H9 (cell line): ENCODE measurements around the gene ATG5. TPM values are rescaled to one million over a fixed set of nuclear protein-coding genes. Genes with fewer than 3 reads are reported as not detected.

Experiments used
- DNase-seq: peaks from one replicate; pipeline ENCODE4 v3.0.0-alpha.2; 2017
- H2AFZ ChIP-seq: one replicate; pipeline ENCODE4 v1.6.1; 2013; ENCODE audit warnings: mild to moderate bottlenecking, low read length, control low read depth, moderate library complexity
- H2AK5ac ChIP-seq: 2 replicates; pipeline ENCODE4 v1.6.1; 2013; ENCODE audit warnings: low read length, control low read depth, mixed read lengths; ENCODE audit not compliant: insufficient read length
- H2BK120ac ChIP-seq: one replicate; pipeline ENCODE4 v1.6.1; 2013; ENCODE audit warnings: low read depth, mild to moderate bottlenecking, low read length, control low read depth, inconsistent platforms; ENCODE audit not compliant: poor library complexity, severe bottlenecking
- H2BK12ac ChIP-seq: 2 replicates; pipeline ENCODE4 v1.6.1; 2013; ENCODE audit warnings: low read length, control low read depth, mixed read lengths, low read depth; ENCODE audit not compliant: insufficient read length
- H2BK15ac ChIP-seq: 2 replicates; pipeline ENCODE4 v1.6.1; 2013; ENCODE audit warnings: low read depth, low read length, control low read depth
- H2BK20ac ChIP-seq: one replicate; pipeline ENCODE4 v1.6.1; 2013; ENCODE audit warnings: low read depth, mild to moderate bottlenecking, low read length, control low read depth, inconsistent platforms; ENCODE audit not compliant: poor library complexity, severe bottlenecking
- H2BK5ac ChIP-seq: 2 replicates; pipeline ENCODE4 v1.6.1; 2013; ENCODE audit warnings: low read length, control low read depth, mixed read lengths; ENCODE audit not compliant: insufficient read length
- H3K14ac ChIP-seq: 2 replicates; pipeline ENCODE4 v1.6.1; 2013; ENCODE audit warnings: low read length, control low read depth; ENCODE audit not compliant: insufficient read depth
- H3K18ac ChIP-seq: 2 replicates; pipeline ENCODE4 v1.6.1; 2013; ENCODE audit warnings: low read depth, mild to moderate bottlenecking, mixed read lengths, low read length, control low read depth; ENCODE audit not compliant: insufficient read length
- H3K23ac ChIP-seq: 2 replicates; pipeline ENCODE4 v1.6.1; 2013; ENCODE audit warnings: low read length, control low read depth, mixed read lengths, low read depth; ENCODE audit not compliant: insufficient read length
- H3K23me2 ChIP-seq: 2 replicates; pipeline ENCODE4 v1.6.1; 2013; ENCODE audit warnings: low read depth, mild to moderate bottlenecking, mixed read lengths, low read length, control low read depth; ENCODE audit not compliant: insufficient read length, poor library complexity, severe bottlenecking
- H3K27ac ChIP-seq: 2 replicates; pipeline ENCODE4 v1.5.1; 2013; ENCODE audit warnings: low read length, control low read depth, mixed read lengths, low read depth; ENCODE audit not compliant: insufficient read length
- H3K27me3 ChIP-seq: 2 replicates; pipeline ENCODE4 v1.6.1; 2013; ENCODE audit warnings: low read length, control low read depth, inconsistent platforms; ENCODE audit not compliant: insufficient read depth
- H3K4ac ChIP-seq: 2 replicates; pipeline ENCODE4 v1.6.1; 2013; ENCODE audit warnings: low read depth, mild to moderate bottlenecking, control low read depth, inconsistent platforms, low read length, moderate library complexity
- H3K4me1 ChIP-seq: 2 replicates; pipeline ENCODE4 v1.6.1; 2013; ENCODE audit warnings: low read length, control low read depth, inconsistent platforms; ENCODE audit not compliant: insufficient read depth
- H3K4me2 ChIP-seq: 2 replicates; pipeline ENCODE4 v1.6.1; 2013; ENCODE audit warnings: low read length, control low read depth, mixed read lengths; ENCODE audit not compliant: insufficient read length, insufficient read depth
- H3K56ac ChIP-seq: 2 replicates; pipeline ENCODE4 v1.6.1; 2013; ENCODE audit warnings: low read depth, mild to moderate bottlenecking, mixed read lengths, low read length, control low read depth; ENCODE audit not compliant: insufficient read length
- H3K79me1 ChIP-seq: 2 replicates; pipeline ENCODE4 v1.6.1; 2013; ENCODE audit warnings: low read depth, mild to moderate bottlenecking, moderate library complexity, low read length, control low read depth, inconsistent platforms; ENCODE audit not compliant: insufficient read depth, poor library complexity, severe bottlenecking
- H3K79me2 ChIP-seq: 2 replicates; pipeline ENCODE4 v1.6.1; 2013; ENCODE audit warnings: low read length, control low read depth, inconsistent platforms; ENCODE audit not compliant: insufficient read depth
- H3K9ac ChIP-seq: 2 replicates; pipeline ENCODE4 v1.6.1; 2013; ENCODE audit warnings: low read length, control low read depth, mixed read lengths; ENCODE audit not compliant: insufficient read length; ENCODE audit errors: extremely low read depth
- H3K9me3 ChIP-seq: one replicate; pipeline ENCODE4 v1.6.1; 2013; ENCODE audit warnings: low read depth, low read length, inconsistent platforms; ENCODE audit not compliant: control insufficient read depth
- H3T11ph ChIP-seq: one replicate; pipeline ENCODE4 v1.6.1; 2013; ENCODE audit warnings: mild to moderate bottlenecking, low read length, control low read depth, inconsistent platforms
- H4K20me1 ChIP-seq: one replicate; pipeline ENCODE4 v1.6.1; 2013; ENCODE audit not compliant: control insufficient read depth, insufficient read length, insufficient read depth
- H4K5ac ChIP-seq: 2 replicates; pipeline ENCODE4 v1.6.1; 2013; ENCODE audit warnings: low read depth, mild to moderate bottlenecking, mixed read lengths, low read length, control low read depth; ENCODE audit not compliant: insufficient read length
- H4K8ac ChIP-seq: replicated peaks from 2 replicates; pipeline ENCODE4 v1.6.1; 2013; ENCODE audit warnings: low read length, control low read depth, mixed read lengths, low read depth; ENCODE audit not compliant: insufficient read length
- H4K91ac ChIP-seq: 2 replicates; pipeline ENCODE4 v1.6.1; 2013; ENCODE audit warnings: low read depth, mild to moderate bottlenecking, moderate library complexity, mixed read lengths, low read length, control low read depth; ENCODE audit not compliant: insufficient read length
- H3K27ac Mint-ChIP-seq, 3 experiments: 2 replicates in 2 of 3; 3 replicates in 1 of 3; pipeline ENCODE4 v1.8.0; 2020 to 2021; ENCODE audit warnings: mixed read lengths in 3 of 3, mild to moderate bottlenecking in 1 of 3, moderate library complexity in 1 of 3
- H3K27me3 Mint-ChIP-seq: 2 replicates; pipeline ENCODE4 v1.8.0; 2021; ENCODE audit warnings: low read depth, mild to moderate bottlenecking, moderate library complexity, mixed read lengths
- H3K36me3 Mint-ChIP-seq, 3 experiments: 2 replicates in 2 of 3; 3 replicates in 1 of 3; pipeline ENCODE4 v1.8.0; 2020 to 2021; ENCODE audit warnings: low read depth in 3 of 3, mixed read lengths in 3 of 3; ENCODE audit not compliant: insufficient read depth in 1 of 3
- H3K4me1 Mint-ChIP-seq, 2 experiments: 2 replicates each; pipeline ENCODE4 v1.8.0; 2020; ENCODE audit warnings: mixed read lengths in 2 of 2
- H3K4me3 Mint-ChIP-seq, 2 experiments: 2 replicates in 1 of 2; 3 replicates in 1 of 2; pipeline ENCODE4 v1.8.0; 2020 to 2021; ENCODE audit warnings: mild to moderate bottlenecking in 2 of 2, mixed read lengths in 2 of 2, moderate library complexity in 1 of 2
- H3K9me3 Mint-ChIP-seq, 2 experiments: 2 replicates in 1 of 2; 3 replicates in 1 of 2; pipeline ENCODE4 v1.8.0; 2020; ENCODE audit warnings: mild to moderate bottlenecking in 2 of 2, mixed read lengths in 2 of 2, moderate library complexity in 1 of 2
- CTCF ChIP-seq: fragments of 200-600 bp; sonication (generic); conservative IDR thresholded peaks from 3 replicates; pipeline ENCODE4 v1.8.0; 2021; ENCODE audit warnings: antibody characterized with exemption, mild to moderate bottlenecking
- WGBS: extraction: QIAGEN DNeasy Blood & Tissue Kit; methylation state at CpG from one replicate; pipeline ENCODE4 v1.1.7; 2013; ENCODE audit warnings: missing lambda C conversion rate, low lambda C conversion rate, mixed read lengths; ENCODE audit not compliant: insufficient read length; ENCODE audit errors: extremely low coverage; 5-methylcytosine and 5-hydroxymethylcytosine counted together
- total RNA-seq: library from RNA; stranded (reverse); gene quantifications from 2 replicates; pipeline ENCODE4 v1.2.1, GENCODE V29; 2021

The ATG5 gene
- total RNA-seq, 1 experiment from 2014 or later: 36.7 TPM

DNA sequence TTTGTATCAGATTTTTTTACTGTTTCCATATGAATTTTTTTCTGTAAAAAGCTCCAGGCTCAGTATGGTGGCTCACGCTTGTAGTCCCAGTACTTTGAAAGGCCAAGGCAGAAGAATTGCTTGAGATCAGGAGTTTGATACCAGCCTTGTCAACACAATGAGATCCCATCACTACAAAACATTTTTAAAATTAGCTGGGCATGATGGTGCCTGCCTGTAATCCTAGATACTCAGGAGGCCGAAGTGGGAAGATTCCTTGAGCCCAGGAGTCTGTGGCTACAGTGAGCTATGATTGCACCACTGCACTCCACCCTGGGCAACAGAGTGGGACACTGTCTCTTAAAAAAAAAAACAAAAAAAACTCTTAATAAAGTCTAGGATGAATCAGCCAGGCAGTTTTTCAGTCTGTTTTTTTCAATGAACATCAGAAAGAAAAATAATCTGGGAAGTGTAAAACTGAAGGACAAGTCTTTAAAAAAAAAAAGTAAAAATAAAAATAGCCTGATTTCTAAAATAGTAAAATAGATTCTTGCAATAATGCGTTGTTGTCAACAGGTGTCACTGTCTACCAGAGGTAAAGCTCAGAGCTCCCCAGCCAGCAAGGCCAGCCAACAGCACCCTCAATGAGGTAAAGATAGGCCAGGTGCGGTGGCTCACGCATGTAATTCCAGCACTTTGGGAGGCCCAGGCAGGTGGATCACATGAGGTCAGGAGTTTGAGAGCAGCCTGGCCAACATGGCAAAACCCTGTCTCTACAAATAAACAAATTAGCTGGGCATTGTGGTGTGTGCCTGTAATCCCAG, 9.3 kb upstream of the ATG5 start:
- no peaks in the 10 kb centered on the region for H4K20me1 ChIP-seq
- H2AFZ ChIP-seq: no peak overlapping the region
- H3K79me2 ChIP-seq: no peaks in the 10 kb centered on the region
- H3K23ac ChIP-seq: no peak overlapping the region
- H2BK15ac ChIP-seq: no peak overlapping the region
- no peak overlapping the region for H3K56ac ChIP-seq
- H3K9ac ChIP-seq: no peak overlapping the region
- H4K8ac ChIP-seq: no peak overlapping the region
- no peaks in the 10 kb centered on the region for H3K9me3 ChIP-seq
- no peak overlapping the region for H3K14ac ChIP-seq
- Mint-ChIP-seq H3K36me3 (no peaks in the 10 kb centered on the region), H3K27me3 (peaks cover 3% of the 10 kb centered on the region; the same call in 1 of the 2 replicates), H3K4me1 (peaks cover 5 to 7% of the 10 kb centered on the region in 2 experiments), H3K9me3 (no peaks in the 10 kb centered on the region), H3K4me3 (no peak overlapping the region), H3K27ac (0 out of 7 replicates have a peak overlapping the region, but pooled peaks of 1 of the 3 experiments have one; percentile 55)
- no peak overlapping the region for H2BK20ac ChIP-seq
- no peak overlapping the region for H2BK5ac ChIP-seq
- H2BK12ac ChIP-seq: no peak overlapping the region
- no peaks in the 10 kb centered on the region for H3K79me1 ChIP-seq
- no peaks in the 10 kb centered on the region for H3K4me1 ChIP-seq
- DNase-seq: peak; percentile 72
- H2AK5ac ChIP-seq: no peak overlapping the region
- H3K4ac ChIP-seq: no peak overlapping the region
- no peak overlapping the region for H4K91ac ChIP-seq
- no peak overlapping the region for H3K18ac ChIP-seq
- peak; percentile 82 for TF ChIP-seq CTCF
- H3K27me3 ChIP-seq: no peaks in the 10 kb centered on the region
- H3K23me2 ChIP-seq: no peaks in the 10 kb centered on the region
- no peak overlapping the region for H3K4me2 ChIP-seq
- WGBS: no CpG with 5 or more reads among the region's 5 CpGs
- no peak overlapping the region for H3K27ac ChIP-seq
- no peak overlapping the region for H2BK120ac ChIP-seq
- H4K5ac ChIP-seq: no peak overlapping the region
- H3T11ph ChIP-seq: no peak overlapping the region
